H1 (cell line): ENCODE data around the gene HES2.
"Not testable (repeated sequence)": the region's sequence is repeated elsewhere in the genome, so short reads cannot be mapped to it uniquely, and the experiment has no call there.

Source experiments
- CBX5 ChIP-seq: fragments of 300-800, 300-1000 bp; sonication (generic); IDR thresholded peaks from 2 replicates; pipeline ENCODE4 v1.7.1; 2016; ENCODE audit warnings: antibody characterized with exemption, low read length, low read depth
- CEBPB ChIP-seq: IDR thresholded peaks from 2 replicates; pipeline ENCODE4 v1.6.1; 2012; ENCODE audit warnings: low read depth, low read length
- CREB1 ChIP-seq: IDR thresholded peaks from 2 replicates; pipeline ENCODE4 v1.6.1; 2012; ENCODE audit warnings: inconsistent platforms
- EGR1 ChIP-seq: IDR thresholded peaks from 2 replicates; pipeline ENCODE4 v1.6.1; 2011; ENCODE audit warnings: low read depth, low read length, borderline replicate concordance
- EP300 ChIP-seq, 2 experiments: IDR thresholded peaks; 1 replicate in 1 of 2; 2 replicates in 1 of 2; pipeline ENCODE4 v1.6.1; 2011 to 2012; ENCODE audit warnings: low read depth in 2 of 2, low read length in 2 of 2, mild to moderate bottlenecking in 2 of 2, borderline replicate concordance in 1 of 2, inconsistent platforms in 1 of 2, moderate library complexity in 1 of 2
- EZH2 ChIP-seq: fragments of 200-600 bp; sonication (generic); IDR thresholded peaks from 2 replicates; pipeline ENCODE4 v1.7.1; 2012; ENCODE audit warnings: low read depth, mild to moderate bottlenecking, moderate library complexity, low read length, inconsistent platforms; ENCODE audit not compliant: severe bottlenecking
- KDM1A ChIP-seq: fragments of 200-600, 300-600 bp; sonication (generic); IDR thresholded peaks from 2 replicates; pipeline ENCODE4 v1.7.1; 2016; ENCODE audit warnings: mild to moderate bottlenecking, low read length, borderline replicate concordance
- POLR2A ChIP-seq, 2 experiments: IDR thresholded peaks; 1 replicate in 1 of 2; 2 replicates in 1 of 2; pipeline ENCODE4 v1.6.1; 2011; ENCODE audit warnings: low read depth in 2 of 2, low read length in 2 of 2, mild to moderate bottlenecking in 2 of 2; ENCODE audit errors: control extremely low read depth in 1 of 2
- POLR2AphosphoS5 ChIP-seq: IDR thresholded peaks from 2 replicates; pipeline ENCODE4 v1.6.1; 2011; ENCODE audit warnings: low read depth, low read length
- SIX5 ChIP-seq: IDR thresholded peaks from 2 replicates; pipeline ENCODE4 v1.6.1; 2011; ENCODE audit warnings: mild to moderate bottlenecking, low read depth, low read length
- SRF ChIP-seq: IDR thresholded peaks from 2 replicates; pipeline ENCODE4 v1.6.1; 2011; ENCODE audit warnings: mild to moderate bottlenecking, low read depth, low read length, moderate library complexity
- TF ChIP-seq, protein P1 (sequence below), 3 experiments: IDR thresholded peaks; 1 replicate in 2 of 3; 2 replicates in 1 of 3; pipeline versions ENCODE4 v1.5.1 to v1.6.1; 2011; ENCODE audit warnings: low read length in 3 of 3, mild to moderate bottlenecking in 3 of 3, inconsistent platforms in 2 of 3, low read depth in 1 of 3, moderate library complexity in 1 of 3; ENCODE audit not compliant: insufficient read depth in 1 of 3; ENCODE audit errors: control extremely low read depth in 1 of 3
- TF ChIP-seq, protein P2 (sequence below): IDR thresholded peaks from 2 replicates; pipeline ENCODE4 v1.6.1; 2012; ENCODE audit warnings: low read length, inconsistent platforms
- TF ChIP-seq, protein P3 (sequence below): IDR thresholded peaks from 2 replicates; pipeline ENCODE4 v1.6.1; 2011; ENCODE audit warnings: low read length, improper control_type of control experiment

DNA sequence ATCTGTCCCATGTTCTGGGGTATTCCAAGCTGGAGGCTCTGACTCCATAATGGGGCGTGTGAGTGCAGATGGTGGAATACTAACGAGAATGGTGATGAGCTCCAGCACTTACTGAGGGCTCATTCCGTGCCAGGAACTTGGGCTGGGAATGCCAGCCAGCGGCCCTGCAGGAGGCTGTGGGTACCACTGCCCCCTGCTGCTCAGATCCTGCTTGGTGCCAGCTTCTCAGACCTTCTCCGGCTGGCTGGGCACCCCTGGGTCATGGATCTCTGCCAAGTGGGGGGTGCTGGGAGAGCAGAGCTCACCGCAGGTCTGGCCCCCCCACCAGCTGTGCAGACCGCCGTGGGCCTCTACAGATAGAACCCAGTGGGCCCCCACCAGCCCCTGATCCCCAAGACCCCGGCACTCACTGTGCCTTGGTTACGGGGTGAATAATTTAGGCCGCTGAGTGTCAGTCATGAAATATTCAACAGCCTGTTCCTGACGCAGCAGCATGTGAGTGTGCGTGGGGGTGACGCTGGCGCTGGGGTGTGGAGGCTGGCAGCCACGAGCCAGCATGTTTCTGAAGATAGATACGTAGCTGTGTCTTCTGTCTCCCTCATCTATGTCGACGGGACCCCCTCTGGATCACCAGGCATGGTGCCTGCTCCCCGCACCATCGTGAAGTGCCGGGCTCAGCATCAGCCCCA, 17.4 kb upstream of the HES2 start:
- TF ChIP-seq, protein P1, sequence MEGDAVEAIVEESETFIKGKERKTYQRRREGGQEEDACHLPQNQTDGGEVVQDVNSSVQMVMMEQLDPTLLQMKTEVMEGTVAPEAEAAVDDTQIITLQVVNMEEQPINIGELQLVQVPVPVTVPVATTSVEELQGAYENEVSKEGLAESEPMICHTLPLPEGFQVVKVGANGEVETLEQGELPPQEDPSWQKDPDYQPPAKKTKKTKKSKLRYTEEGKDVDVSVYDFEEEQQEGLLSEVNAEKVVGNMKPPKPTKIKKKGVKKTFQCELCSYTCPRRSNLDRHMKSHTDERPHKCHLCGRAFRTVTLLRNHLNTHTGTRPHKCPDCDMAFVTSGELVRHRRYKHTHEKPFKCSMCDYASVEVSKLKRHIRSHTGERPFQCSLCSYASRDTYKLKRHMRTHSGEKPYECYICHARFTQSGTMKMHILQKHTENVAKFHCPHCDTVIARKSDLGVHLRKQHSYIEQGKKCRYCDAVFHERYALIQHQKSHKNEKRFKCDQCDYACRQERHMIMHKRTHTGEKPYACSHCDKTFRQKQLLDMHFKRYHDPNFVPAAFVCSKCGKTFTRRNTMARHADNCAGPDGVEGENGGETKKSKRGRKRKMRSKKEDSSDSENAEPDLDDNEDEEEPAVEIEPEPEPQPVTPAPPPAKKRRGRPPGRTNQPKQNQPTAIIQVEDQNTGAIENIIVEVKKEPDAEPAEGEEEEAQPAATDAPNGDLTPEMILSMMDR (IDR thresholded peaks at IDR 0.05; ENCODE audit: control extremely low read depth in 1 of 3, insufficient read depth in 1 of 3, low read depth in 1 of 3, low read length in 3 of 3) = peak in 2 of 3 experiments; percentile 20 to 23; a peak in 2 of 4 replicates
- TF ChIP-seq, protein P2, sequence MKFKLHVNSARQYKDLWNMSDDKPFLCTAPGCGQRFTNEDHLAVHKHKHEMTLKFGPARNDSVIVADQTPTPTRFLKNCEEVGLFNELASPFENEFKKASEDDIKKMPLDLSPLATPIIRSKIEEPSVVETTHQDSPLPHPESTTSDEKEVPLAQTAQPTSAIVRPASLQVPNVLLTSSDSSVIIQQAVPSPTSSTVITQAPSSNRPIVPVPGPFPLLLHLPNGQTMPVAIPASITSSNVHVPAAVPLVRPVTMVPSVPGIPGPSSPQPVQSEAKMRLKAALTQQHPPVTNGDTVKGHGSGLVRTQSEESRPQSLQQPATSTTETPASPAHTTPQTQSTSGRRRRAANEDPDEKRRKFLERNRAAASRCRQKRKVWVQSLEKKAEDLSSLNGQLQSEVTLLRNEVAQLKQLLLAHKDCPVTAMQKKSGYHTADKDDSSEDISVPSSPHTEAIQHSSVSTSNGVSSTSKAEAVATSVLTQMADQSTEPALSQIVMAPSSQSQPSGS = not testable (repeated sequence)
- not testable (repeated sequence) for TF ChIP-seq CEBPB; EZH2; CBX5; POLR2AphosphoS5; POLR2A (IDR thresholded peaks at IDR 0.05; ENCODE audit: control extremely low read depth in 1 of 2, low read depth in 2 of 2, low read length in 2 of 2); CREB1; SIX5; KDM1A; SRF; EP300 (IDR thresholded peaks at IDR 0.05; ENCODE audit: borderline replicate concordance in 1 of 2, low read depth in 2 of 2, low read length in 2 of 2); EGR1
- TF ChIP-seq, protein P3, sequence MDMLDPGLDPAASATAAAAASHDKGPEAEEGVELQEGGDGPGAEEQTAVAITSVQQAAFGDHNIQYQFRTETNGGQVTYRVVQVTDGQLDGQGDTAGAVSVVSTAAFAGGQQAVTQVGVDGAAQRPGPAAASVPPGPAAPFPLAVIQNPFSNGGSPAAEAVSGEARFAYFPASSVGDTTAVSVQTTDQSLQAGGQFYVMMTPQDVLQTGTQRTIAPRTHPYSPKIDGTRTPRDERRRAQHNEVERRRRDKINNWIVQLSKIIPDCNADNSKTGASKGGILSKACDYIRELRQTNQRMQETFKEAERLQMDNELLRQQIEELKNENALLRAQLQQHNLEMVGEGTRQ = not testable (repeated sequence)
